HG02973 (cell line): ENCODE data around the gene GABBR1.

ENCODE experiments used
- ATAC-seq: cut with Tn5 transposase; IDR thresholded peaks from one replicate; pipeline ENCODE4 v1.9.1; 2021; ENCODE audit warnings: moderate library complexity; ENCODE audit not compliant: unreplicated experiment

The GABBR1 gene

DNA sequence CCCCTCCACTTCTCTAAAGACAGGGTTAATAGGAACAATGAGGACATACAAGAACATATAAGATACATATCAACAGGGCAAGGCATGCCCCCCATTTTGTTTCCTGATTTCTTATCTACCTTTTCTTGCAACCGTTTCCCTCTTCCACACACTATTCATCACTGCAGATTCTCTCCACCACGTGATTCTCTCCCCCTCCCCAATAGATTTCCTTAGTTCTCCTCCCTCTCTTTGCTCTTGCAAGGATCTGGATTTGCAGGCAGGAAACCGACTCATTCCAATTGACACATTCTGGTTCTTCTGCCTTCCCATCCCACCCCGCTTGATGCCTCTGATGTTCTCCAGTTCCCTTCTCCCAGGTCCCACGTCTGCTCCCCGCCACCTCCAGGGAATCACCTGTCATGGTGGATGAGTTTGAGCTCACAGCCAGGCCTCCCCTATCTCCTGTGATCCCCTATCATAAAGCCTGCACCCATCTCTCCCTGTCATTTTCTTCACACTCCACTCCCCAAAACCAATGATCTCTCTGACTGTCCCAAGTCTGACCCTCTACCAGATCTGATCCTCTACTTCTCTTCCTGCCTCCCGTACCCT, 7.5 kb downstream of the GABBR1 start:
- ATAC-seq, result no peak

GRCh38 chr6:29624520-29624961, 8.4 kb downstream of the GABBR1 start:
- ATAC-seq, result no peak

DNA sequence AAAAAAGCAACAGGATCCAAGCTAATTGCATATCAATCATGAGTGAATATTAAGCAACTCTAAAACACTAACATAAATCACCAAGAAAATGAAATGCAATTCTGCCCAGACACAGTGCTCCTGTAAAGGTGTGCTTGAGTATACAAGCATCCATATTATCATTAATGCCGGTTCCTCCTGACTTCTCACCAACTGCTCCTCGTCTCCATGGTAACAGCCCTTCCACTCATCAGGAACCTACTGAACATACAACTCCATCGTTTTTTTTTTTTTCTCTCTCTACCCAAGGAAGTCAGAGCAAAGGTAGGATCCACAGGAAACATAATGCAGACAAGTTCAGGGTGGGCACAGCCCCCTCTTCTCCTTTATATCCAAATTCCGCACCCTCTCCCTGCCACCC, 12.4 kb downstream of the GABBR1 start:
- no peak for ATAC-seq

DNA sequence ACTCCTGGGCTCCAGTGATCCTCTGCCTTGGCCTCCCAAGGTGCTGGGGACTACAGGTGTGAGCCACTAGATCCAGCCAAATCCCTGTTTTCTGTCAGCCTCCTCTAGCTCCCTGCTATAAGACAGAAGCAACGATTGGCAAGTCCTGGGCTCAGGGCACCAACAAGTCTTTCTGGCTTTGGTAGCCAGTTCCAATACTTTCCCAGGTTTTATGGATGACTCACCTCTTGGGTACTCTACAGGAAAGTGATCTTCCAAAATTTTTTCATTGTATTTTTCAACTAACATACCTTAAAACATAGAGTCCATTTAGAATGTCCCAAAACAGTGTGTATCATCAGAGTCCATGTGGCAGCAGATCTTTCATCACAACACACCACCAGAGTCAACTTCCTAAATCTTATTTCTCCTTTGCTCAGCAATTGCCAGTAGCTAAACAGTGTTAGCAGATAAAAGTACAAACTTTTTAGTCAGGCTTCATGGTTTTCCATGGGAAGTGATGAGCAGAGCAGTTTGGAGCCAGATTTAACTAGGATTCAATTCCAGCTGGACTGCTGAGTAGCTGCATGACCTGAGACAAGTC, 13.3 kb downstream of the GABBR1 start:
- no peak for ATAC-seq

- ATAC-seq, result no peak
These were observed 15.0 kb downstream of the GABBR1 start for GRCh38 chr6:29617782-29618554.

GRCh38 chr6:29611426-29611825, 21.6 kb downstream of the GABBR1 start:
- ATAC-seq, result no peak

DNA sequence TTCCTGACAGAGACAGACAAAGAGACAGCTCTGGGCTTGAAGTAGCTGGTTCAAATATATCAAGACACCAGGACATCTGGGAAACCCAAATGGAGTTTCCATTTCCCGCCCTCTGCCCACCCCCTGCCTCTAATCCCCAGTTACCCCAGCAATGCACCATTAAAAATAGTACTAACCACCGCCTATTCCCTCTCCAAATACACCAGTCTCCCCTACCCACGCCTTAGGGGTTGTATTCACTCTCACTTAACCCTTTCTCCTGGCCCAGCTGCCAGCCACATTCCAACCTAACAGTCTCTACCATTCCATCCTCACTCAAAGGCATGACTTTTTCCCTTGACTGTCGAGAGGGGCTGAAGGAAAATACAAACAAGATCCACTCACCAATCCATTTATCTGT, 22.4 kb downstream of the GABBR1 start:
- ATAC-seq, result no peak

DNA sequence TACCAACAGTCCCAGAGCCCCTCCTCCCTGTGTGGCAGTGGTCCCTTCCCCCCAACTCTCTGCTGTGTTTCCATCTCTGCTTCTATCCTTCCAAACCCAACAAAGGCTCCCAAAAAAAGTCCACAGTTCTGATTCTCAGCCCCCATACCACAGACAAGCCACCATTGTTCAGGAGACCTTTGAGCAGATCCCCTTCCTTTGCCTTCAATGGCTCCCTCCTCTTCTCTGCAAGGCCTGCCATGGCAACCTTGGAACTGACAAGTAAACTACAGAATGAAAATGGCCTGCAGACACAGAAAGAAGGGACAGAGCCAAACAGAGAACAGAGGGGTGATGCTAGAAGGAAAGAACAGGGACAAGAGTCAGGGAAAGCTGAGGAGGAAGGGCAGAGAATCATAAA, 24.9 kb downstream of the GABBR1 start:
- no peak for ATAC-seq

DNA sequence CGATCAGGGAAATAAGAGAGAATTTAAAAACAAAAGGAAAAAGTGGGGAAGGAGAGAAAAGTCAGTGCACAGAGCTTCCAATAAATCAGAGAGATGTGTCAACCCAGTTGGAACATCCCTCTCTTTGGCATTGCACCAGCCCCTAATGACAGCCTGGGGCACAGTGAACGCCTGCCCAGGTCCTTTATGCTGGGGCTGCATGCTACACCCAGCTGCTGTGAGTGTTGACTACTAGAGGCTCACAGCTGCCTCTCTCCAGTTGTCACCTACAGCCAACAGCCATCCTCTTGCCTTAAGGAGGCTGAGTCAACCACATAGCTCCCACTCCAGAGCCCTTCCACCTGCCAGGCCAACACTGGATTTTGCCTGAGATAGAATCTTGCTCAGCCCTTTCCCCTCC, 29.1 kb downstream of the GABBR1 start:
- no peak for ATAC-seq

- ATAC-seq, result no peak
These were observed 29.5 kb downstream of the GABBR1 start for GRCh38 chr6:29603456-29603855.

DNA sequence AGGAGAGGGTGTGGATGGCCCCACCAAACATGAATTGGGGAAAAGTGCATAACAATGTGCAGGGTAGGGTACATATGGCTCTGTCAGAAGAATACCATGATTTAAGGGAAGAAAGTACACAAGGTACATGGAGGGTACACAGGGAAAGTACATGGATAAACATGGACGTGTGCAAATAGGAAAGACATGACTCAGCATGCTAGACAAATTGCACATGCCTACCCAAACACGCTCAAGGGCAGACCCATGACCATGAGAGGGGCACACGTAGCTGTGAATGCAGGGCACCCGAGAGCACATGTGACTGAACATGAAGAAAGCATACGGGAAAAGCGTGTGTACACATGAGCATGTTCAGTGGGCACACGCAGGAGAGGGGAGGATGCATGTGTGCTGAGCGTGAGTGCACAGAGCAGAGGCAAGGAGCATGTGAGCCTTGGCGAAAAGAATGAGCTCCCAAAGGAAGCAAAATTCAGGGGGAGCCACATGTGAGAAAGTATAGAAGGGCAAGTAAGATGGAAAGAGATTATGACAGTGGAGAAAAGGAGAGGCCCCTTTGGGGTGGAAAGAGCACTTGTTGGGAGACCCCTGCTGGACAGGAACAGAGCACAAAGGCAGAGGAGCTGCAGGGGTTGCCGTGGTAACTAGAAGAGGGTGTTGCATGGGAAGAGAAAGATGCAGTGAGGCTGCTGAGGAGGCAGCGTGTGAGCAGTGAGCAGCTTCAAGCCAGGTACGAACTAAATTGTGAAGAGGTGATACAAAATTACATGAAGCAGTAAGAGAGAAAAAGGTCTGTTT, 30.2 kb downstream of the GABBR1 start:
- no peak for ATAC-seq

DNA sequence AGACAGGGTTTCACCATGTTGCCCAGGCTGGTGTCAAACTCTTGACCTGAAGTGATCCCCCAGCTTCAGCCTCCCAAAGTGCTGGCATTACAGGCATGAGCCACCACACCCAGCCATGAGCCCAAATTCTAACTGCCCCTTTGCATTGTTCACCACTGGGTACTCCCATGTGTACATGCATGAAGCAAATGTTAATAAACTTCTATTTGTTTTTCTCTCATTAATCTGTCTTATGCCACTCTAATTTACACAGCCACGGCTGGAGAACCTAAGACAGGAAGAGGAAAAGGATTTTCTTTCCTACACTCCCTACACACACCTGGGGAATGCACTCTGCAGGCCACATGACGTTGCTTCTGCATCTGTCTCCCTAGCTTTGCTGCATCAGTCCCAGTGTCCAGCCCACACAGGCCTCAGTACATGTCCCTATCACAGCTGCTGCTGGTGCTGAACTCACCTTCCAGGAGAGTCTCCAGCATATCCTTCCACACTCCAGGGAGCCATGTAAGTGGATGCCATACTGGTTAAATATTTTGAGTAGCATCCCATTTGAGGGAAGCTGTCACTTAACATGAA, 34.7 kb downstream of the GABBR1 start:
- no peak for ATAC-seq

GRCh38 chr6:29597184-29597583, 35.8 kb downstream of the GABBR1 start:
- ATAC-seq, result no peak

DNA sequence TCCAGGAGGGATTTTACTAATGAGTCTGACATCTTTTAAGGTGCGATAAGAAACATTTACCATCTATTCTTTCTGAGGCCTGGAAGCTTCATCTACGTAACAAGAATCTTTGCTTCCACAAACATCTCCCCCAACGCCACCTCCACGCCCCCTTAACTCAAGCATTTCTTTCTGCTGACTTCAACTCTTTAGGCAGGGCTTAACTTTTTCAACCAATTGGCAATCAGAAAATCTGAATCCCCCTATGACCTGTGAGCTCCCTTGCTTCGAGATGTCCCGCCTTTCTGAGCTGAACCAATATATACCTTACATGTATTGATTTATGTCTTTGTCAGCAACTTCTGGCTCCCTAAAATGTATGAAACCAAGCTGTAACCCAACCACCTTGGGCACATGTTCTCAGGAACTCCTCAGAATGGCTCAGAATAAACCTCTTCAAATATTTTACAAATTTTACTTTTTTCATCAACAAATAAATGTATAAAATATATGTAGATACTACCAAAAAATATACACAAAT, 36.5 kb downstream of the GABBR1 start:
- no peak for ATAC-seq

DNA sequence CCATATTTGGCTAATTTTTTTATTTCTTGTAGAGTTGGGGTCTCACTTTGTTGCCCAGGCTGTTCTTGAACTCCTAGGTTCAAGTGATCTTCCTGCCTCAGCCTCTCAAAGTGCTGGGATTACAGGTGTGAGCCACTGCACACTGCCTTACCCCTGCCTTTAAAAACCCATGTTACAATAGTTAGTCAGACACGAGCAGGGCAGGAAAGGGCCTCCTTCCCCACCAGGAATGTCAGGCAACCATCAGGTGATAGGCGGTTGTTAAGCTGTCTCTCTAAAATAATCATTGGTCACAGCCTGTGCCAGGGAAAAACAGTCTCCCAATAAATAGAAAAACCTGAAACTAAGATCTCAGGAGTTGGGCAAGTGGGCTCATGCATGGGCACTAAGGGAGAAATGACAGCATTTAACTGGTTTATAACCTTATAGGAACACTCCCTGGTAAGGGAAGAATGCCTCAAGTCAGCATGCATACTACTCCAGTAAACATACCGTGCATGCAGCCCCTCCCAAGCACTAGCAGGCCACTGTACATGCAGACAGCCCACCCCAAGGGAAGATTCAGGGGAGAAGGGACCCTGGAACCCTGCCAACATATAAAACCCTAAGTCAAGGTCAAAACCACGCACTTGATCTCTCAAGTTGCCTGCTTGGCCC, 39.7 kb downstream of the GABBR1 start:
- ATAC-seq, result no peak

DNA sequence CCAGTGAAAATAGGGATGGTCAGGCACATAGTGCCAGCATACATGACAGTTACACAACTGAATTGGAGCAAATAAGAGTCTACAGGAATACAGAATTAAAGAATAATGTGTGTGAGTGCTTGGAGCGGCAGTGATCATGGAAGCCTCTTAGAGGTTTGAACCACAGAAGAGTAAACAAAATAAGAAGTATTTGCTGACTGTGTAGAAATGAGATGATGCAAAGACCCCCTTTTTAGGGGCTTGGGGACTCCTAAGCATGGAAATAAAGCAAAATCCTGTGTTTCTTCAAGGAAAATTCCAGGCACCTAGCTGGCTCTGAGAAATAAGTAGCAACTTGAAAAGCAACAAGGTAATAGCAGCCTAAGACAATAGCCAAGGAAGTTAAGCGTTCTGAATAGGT, 41.3 kb downstream of the GABBR1 start:
- ATAC-seq, result no peak

- ATAC-seq, result no peak
These were observed 42.7 kb downstream of the GABBR1 start for GRCh38 chr6:29590218-29590808.

- no peak for ATAC-seq
These were observed 43.4 kb downstream of the GABBR1 start for GRCh38 chr6:29589423-29590048.

DNA sequence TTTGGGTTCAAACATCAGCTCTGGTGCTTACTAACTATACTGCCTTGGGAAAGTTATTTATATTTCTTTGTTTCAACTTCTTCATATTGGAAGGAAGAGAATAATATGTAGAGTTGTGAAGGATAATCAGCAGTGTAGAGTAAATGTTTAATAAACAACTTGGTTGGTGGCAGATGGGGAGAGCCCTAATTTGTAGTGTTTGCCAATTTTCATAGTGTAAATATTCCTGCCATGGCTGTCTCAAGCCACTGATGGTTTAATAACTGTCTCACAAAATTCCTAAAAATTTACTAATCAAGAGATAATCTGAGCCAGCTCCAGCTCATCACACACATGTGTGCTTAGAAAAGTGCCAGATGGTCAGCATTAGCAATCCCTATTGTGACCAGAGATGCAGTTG, 48.2 kb downstream of the GABBR1 start, which contains the start of gene OR2H2:
Gene OR2H2 (plus strand): TSS at position 301 of the 400 bp plus-strand sequence. CDS start 2,824 bp downstream, outside the sequence.
- ATAC-seq, result no peak
